NCI-H1092 treated with DMSO at 0.1 percent for 48 hours (cell line): ENCODE data around the gene RETREG3.
A peak's percentile ranks its signal among the peaks of the same experiment; 100 is the strongest.
"Not testable (repeated sequence)": the region's sequence is repeated elsewhere in the genome, so short reads cannot be mapped to it uniquely, and the experiment has no call there.

ENCODE experiments used
- DNase-seq: peaks from one replicate; lab custom pipeline; 2025; lab: John Stamatoyannopoulos, UW

Gene RETREG3

GRCh38 chr17:42573095-42573494 is 36.1 kb downstream of the RETREG3 start:
- no peak for DNase-seq

- no peak for DNase-seq
These were observed 37.5 kb downstream of the RETREG3 start for GRCh38 chr17:42571435-42572225.

GRCh38 chr17:42568341-42569111 is 40.6 kb downstream of the RETREG3 start:
- no peak for DNase-seq

GRCh38 chr17:42566883-42567573 is 42.1 kb downstream of the RETREG3 start, which contains the start of gene MLX:
Gene MLX (plus strand): TSS chr17:42567100. CDS start chr17:42567125, 25 bp downstream.
- peak; percentile 94 for DNase-seq

GRCh38 chr17:42566215-42566882 is 42.8 kb downstream of the RETREG3 start:
- DNase-seq: no peak

- no peak for DNase-seq
These were observed 43.5 kb downstream of the RETREG3 start for GRCh38 chr17:42565523-42566214.

- DNase-seq: no peak
These were observed 44.2 kb downstream of the RETREG3 start for GRCh38 chr17:42564815-42565522.

- no peak for DNase-seq
These were observed 45.2 kb downstream of the RETREG3 start for GRCh38 chr17:42563950-42564349.

GRCh38 chr17:42563543-42563942 is 45.6 kb downstream of the RETREG3 start:
- DNase-seq: no peak

GRCh38 chr17:42563143-42563509 is 46.0 kb downstream of the RETREG3 start:
- no peak for DNase-seq

- no peak for DNase-seq
These were observed 46.6 kb downstream of the RETREG3 start for GRCh38 chr17:42562388-42563142.

GRCh38 chr17:42561897-42562387 is 47.2 kb downstream of the RETREG3 start, which contains the start of gene COASY:
Gene COASY (plus strand): TSS chr17:42562148. CDS start chr17:42562623, 475 bp downstream.
- DNase-seq: peak; percentile 94

GRCh38 chr17:42560246-42560645 is 48.9 kb downstream of the RETREG3 start:
- DNase-seq: no peak

GRCh38 chr17:42559075-42559474 is 50.1 kb downstream of the RETREG3 start:
- no peak for DNase-seq

GRCh38 chr17:42555961-42556617 is 53.1 kb downstream of the RETREG3 start:
- DNase-seq: not testable (repeated sequence)

GRCh38 chr17:42555122-42555622 is 54.0 kb downstream of the RETREG3 start:
- DNase-seq: no peak

GRCh38 chr17:42554250-42555121 is 54.7 kb downstream of the RETREG3 start:
- DNase-seq: peak; percentile 81

- no peak for DNase-seq
These were observed 55.3 kb downstream of the RETREG3 start for GRCh38 chr17:42553866-42554249.
